Measurements from ENCODE around the gene ARID3A. TPM values are rescaled to one million over a fixed set of nuclear protein-coding genes. Genes with fewer than 3 reads are reported as not detected.
A peak's percentile ranks its signal among the peaks of the same experiment; 100 is the strongest.

ARID3A gene
- total RNA-seq, 4 donors from 2014 or later: 2.8 to 11.0 (median 4.9) TPM

- peaks cover 9 to 30% (median 13%) of the 10 kb centered on the region in 4 donors for H3K4me1 ChIP-seq
- no peaks in the 10 kb centered on the region for H3K36me3 ChIP-seq
- no peak for TF ChIP-seq POLR2A (IDR thresholded peaks at IDR 0.05)
- TF ChIP-seq CTCF (IDR thresholded peaks at IDR 0.05): no peak
- no peak overlapping the region for H3K4me3 ChIP-seq
- no peak overlapping the region for H3K27ac ChIP-seq
- no peaks in the 10 kb centered on the region for H3K27me3 ChIP-seq
- DNase-seq: no peak
- H3K9me3 ChIP-seq: no peaks in the 10 kb centered on the region
Measured at GRCh38 chr19:945401-946252, 19.8 kb downstream of the ARID3A start.

DNA sequence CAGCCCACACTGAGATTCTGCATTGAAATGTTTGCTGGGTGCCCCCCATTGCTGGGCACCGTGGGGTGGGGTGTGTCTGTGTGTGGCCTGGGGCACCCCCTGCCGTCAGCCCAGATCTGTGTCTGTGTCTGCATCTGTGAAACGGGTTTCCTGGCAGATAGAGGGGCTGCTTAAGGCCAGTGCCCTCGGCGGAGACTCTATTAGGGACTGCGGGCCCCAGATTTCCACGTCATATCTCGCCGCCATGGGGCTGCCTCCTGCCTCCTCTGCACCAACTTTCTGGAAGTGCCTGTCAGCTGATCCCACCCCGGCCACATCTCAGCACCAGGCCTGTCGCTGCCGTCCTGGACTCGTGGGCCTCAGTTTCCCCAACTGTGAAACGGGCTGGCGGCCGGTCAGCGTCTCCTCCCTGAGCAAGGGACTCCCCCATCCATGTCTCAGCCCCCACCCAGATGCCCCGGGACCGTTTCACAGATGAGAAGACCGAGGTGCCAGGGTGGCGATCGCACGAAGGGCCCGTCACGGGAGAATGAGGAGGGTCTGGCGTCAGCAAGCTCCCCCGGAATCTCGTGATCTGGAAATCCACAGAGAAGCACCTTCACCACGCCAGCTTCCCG lies 21.4 kb downstream of the ARID3A start:
- H3K36me3 ChIP-seq: no peaks in the 10 kb centered on the region
- no peaks in the 10 kb centered on the region for H3K27me3 ChIP-seq
- peak overlapping the region in 1 of 4 donors; percentile 18 for H3K4me3 ChIP-seq
- peak overlapping the region in 3 of 4 donors; percentile 35 to 74 (median 69) for H3K27ac ChIP-seq
- DNase-seq: peak in 2 of 3 donors; percentile 52 to 55
- TF ChIP-seq CTCF (IDR thresholded peaks at IDR 0.05): no peak
- TF ChIP-seq POLR2A (IDR thresholded peaks at IDR 0.05): no peak
- H3K9me3 ChIP-seq: no peaks in the 10 kb centered on the region
- H3K4me1 ChIP-seq: peaks cover 3 to 14% (median 7%) of the 10 kb centered on the region in 4 donors

GRCh38 chr19:947707-948539 lies 22.1 kb downstream of the ARID3A start:
- no peaks in the 10 kb centered on the region for H3K27me3 ChIP-seq
- no peaks in the 10 kb centered on the region for H3K9me3 ChIP-seq
- peaks cover 8 to 18% (median 13%) of the 10 kb centered on the region in 4 donors for H3K4me1 ChIP-seq
- H3K4me3 ChIP-seq: peak overlapping the region in 1 of 4 donors; percentile 22
- H3K27ac ChIP-seq: peak overlapping the region in 3 of 4 donors; percentile 35 to 74 (median 69)
- no peak for TF ChIP-seq POLR2A (IDR thresholded peaks at IDR 0.05)
- no peak for TF ChIP-seq CTCF (IDR thresholded peaks at IDR 0.05)
- DNase-seq: peak in 2 of 3 donors; percentile 92 to 94
- H3K36me3 ChIP-seq: no peaks in the 10 kb centered on the region

DNA sequence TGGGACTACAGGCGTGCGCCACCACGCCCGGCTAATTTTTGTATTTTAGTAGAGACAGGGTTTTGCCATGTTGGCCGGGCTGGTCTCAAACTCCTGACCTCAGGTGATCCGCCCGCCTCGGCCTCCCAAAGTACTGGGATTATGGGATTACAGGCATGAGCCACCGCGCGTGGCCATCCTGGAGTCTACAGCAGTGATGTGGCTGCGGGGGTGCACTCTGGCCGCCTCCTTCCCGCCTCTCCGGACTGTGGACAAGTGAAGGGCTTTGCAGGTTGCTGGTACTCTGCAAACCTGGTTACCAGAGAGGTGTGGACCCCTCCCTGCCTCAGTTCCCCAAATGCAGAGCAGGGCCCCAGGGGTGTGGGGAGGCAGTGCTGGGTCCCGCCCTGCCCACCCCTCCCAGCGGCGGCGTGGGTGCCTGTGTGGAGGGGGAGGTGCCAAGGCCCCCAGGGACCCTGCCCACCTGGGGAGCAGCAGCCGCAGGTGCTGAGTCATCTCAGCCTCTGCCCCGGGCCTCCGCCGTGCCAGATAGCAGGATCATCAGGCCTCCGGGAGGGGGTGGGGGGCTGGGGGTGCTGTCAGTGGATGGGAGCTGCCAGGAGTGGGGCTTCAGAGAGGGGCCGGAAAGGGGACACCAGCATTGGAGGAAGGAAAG lies 23.1 kb downstream of the ARID3A start:
- peak in 1 of 3 donors; percentile 47 for DNase-seq
- no peak for TF ChIP-seq POLR2A (IDR thresholded peaks at IDR 0.05)
- no peak for TF ChIP-seq CTCF (IDR thresholded peaks at IDR 0.05)
- no peaks in the 10 kb centered on the region for H3K36me3 ChIP-seq
- H3K27ac ChIP-seq: no peak overlapping the region
- no peaks in the 10 kb centered on the region for H3K9me3 ChIP-seq
- H3K4me3 ChIP-seq: no peak overlapping the region
- H3K4me1 ChIP-seq: peaks cover 8 to 26% (median 17%) of the 10 kb centered on the region in 4 donors
- H3K27me3 ChIP-seq: no peaks in the 10 kb centered on the region

Measured in Peyer's patch (tissue), 4 donors.